ENCODE results near the gene FAM131A. TPM values are rescaled to one million over a fixed set of nuclear protein-coding genes. Genes with fewer than 3 reads are reported as not detected.

FAM131A gene
- total RNA-seq, 4 donors from 2014 or later, result 13.2 to 42.6 (median 36.8) TPM

GRCh38 chr3:184366619-184367289, 29.4 kb downstream of the FAM131A start:
- Histone ChIP-seq H3K27ac (no peak overlapping the region), H3K27me3 (no peaks in the 10 kb centered on the region), H3K36me3 (no peaks in the 10 kb centered on the region), H3K9me3 (no peaks in the 10 kb centered on the region), H3K4me1 (peaks cover 0 to 13% of the 10 kb centered on the region in 2 donors), H3K4me3 (no peak overlapping the region)
- intact Hi-C loops (cut with DNase I; ENCODE audit: low total_unique reads), result no loop called here
- TF ChIP-seq CTCF (IDR thresholded peaks at IDR 0.05) (no peak), POLR2A (IDR thresholded peaks at IDR 0.05) (no peak)
- DNase-seq, result no peak

- no peaks in the 10 kb centered on the region for H3K36me3 ChIP-seq
- intact Hi-C loops (cut with DNase I; ENCODE audit: low total_unique reads), result no loop called here
- no peak for DNase-seq
- no peak overlapping the region for H3K27ac ChIP-seq
- no peaks in the 10 kb centered on the region for H3K27me3 ChIP-seq
- H3K9me3 ChIP-seq, result no peaks in the 10 kb centered on the region
- H3K4me3 ChIP-seq, result no peak overlapping the region
- H3K4me1 ChIP-seq, result peaks cover 0 to 13% of the 10 kb centered on the region in 2 donors
- TF ChIP-seq CTCF (IDR thresholded peaks at IDR 0.05) (no peak), POLR2A (IDR thresholded peaks at IDR 0.05) (no peak)
Measured at GRCh38 chr3:184368116-184368515, 30.7 kb downstream of the FAM131A start.

GRCh38 chr3:184368586-184369183, 31.3 kb downstream of the FAM131A start:
- intact Hi-C loops (cut with DNase I; ENCODE audit: low total_unique reads), result no loop called here
- no peak for DNase-seq

DNA sequence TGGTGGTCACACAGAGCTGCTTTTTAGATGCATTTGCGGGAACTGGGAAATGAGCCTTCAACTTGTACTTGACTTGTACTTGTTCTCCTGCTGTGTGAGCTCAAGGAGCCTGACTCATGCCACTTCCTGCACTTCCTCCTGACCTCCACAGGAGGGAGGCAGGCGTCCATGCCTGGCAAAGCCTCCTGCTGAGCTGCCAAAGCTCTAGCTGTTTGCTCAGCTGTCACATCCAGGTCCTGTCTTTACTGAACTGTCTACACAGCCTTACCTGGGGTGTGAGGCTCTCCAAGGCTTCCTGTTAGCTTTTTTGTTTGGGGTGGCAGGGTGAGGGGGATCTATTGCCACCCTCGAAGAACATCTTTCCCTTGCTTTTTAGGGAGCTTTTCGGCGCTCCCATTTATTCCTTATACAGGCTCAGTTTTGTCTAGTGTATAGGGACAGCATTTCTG, 34.2 kb downstream of the FAM131A start:
- Histone ChIP-seq H3K9me3 (no peaks in the 10 kb centered on the region), H3K4me1 (no peaks in the 10 kb centered on the region), H3K27ac (peak overlapping the region in 1 of 2 donors; percentile 8), H3K27me3 (no peaks in the 10 kb centered on the region), H3K4me3 (no peak overlapping the region), H3K36me3 (no peaks in the 10 kb centered on the region)
- intact Hi-C loops (cut with DNase I; ENCODE audit: low total_unique reads), result loop anchor here (10.0 kb wide), 2 partner anchors 143 to 173 kb away; no protein-coding TSS in a partner anchor
- DNase-seq, result peak; percentile 79 to 81
- TF ChIP-seq POLR2A (IDR thresholded peaks at IDR 0.05), result peak in 1 of 2 donors; percentile 17
- peak; percentile 88 to 96 (median 93) for TF ChIP-seq CTCF (IDR thresholded peaks at IDR 0.05)

More at GRCh38 chr3:184368586-184369183, 31.3 kb downstream of the FAM131A start:
- Histone ChIP-seq H3K9me3 (no peaks in the 10 kb centered on the region), H3K36me3 (no peaks in the 10 kb centered on the region), H3K4me1 (peaks cover 0 to 10% of the 10 kb centered on the region in 2 donors), H3K27me3 (no peaks in the 10 kb centered on the region), H3K4me3 (no peak overlapping the region), H3K27ac (peak overlapping the region in 1 of 2 donors; percentile 2)
- TF ChIP-seq CTCF (IDR thresholded peaks at IDR 0.05), result no peak
- no peak for TF ChIP-seq POLR2A (IDR thresholded peaks at IDR 0.05)

GRCh38 chr3:184372296-184372821, 35.0 kb downstream of the FAM131A start:
- Histone ChIP-seq H3K4me3 (no peak overlapping the region), H3K27ac (no peak overlapping the region), H3K27me3 (no peaks in the 10 kb centered on the region), H3K36me3 (no peaks in the 10 kb centered on the region), H3K9me3 (no peaks in the 10 kb centered on the region), H3K4me1 (no peaks in the 10 kb centered on the region)
- intact Hi-C loops (cut with DNase I; ENCODE audit: low total_unique reads), result loop anchor here (10.0 kb wide), 2 partner anchors 142 to 172 kb away; no protein-coding TSS in a partner anchor
- no peak for TF ChIP-seq POLR2A (IDR thresholded peaks at IDR 0.05)
- no peak for DNase-seq
